ENCODE data around the gene MEGF9.
A peak's percentile ranks its signal among the peaks of the same experiment; 100 is the strongest.

The MEGF9 gene

DNA sequence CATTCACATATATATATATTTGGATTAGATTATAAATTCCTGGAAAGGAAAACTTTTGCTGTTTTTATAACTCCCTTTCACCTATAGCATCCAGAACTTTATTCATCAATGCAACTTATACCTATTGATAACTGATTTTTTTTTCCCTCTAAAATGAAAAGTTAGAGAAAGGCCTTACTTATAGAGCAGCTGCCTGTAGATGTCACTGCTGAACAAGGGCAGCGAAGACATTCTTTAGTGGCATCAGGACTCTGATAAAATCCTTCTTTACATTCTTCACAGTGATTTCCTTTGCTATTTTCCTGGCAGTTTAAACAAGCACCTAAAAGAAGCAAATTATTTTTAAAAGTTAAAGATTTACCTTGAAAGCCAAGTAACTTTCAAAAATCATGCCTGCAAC, 102.1 kb downstream of the MEGF9 start:
- no peak overlapping the region for H3K4me3 ChIP-seq (ENCODE audit: low read depth, low read length)
- in situ Hi-C loops (cut with HindIII; ENCODE audit: low sequenced_read_pairs) = no loop called here
- TF ChIP-seq, protein P1, sequence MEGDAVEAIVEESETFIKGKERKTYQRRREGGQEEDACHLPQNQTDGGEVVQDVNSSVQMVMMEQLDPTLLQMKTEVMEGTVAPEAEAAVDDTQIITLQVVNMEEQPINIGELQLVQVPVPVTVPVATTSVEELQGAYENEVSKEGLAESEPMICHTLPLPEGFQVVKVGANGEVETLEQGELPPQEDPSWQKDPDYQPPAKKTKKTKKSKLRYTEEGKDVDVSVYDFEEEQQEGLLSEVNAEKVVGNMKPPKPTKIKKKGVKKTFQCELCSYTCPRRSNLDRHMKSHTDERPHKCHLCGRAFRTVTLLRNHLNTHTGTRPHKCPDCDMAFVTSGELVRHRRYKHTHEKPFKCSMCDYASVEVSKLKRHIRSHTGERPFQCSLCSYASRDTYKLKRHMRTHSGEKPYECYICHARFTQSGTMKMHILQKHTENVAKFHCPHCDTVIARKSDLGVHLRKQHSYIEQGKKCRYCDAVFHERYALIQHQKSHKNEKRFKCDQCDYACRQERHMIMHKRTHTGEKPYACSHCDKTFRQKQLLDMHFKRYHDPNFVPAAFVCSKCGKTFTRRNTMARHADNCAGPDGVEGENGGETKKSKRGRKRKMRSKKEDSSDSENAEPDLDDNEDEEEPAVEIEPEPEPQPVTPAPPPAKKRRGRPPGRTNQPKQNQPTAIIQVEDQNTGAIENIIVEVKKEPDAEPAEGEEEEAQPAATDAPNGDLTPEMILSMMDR (IDR thresholded peaks at IDR 0.05; ENCODE audit: low read depth, low read length) = peak; percentile 33
- no peak for DNase-seq (ENCODE audit: low read depth, low spot score)

DNA sequence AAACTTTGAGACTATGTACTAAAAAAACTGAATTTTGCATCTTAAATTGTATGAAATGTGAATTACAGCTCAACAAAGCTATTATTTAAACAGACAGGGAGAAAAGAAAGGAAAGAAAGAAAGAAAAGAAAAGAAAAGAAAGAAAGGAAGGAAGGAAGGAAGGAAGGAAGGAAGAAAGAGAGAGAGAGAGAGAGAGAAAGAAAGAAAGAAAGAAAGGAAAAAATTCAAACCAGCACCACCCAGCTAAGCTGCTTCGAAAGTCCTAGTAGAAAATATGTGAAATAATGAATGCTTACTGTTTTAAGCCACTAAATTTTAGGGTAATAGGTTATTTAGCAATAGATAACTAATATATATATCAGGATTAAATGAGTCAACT, 102.6 kb downstream of the MEGF9 start:
- in situ Hi-C loops (cut with HindIII; ENCODE audit: low sequenced_read_pairs) = no loop called here
- no peak for DNase-seq (ENCODE audit: low read depth, low spot score)
- no peak overlapping the region for H3K4me3 ChIP-seq (ENCODE audit: low read depth, low read length)
- TF ChIP-seq, protein P1 (IDR thresholded peaks at IDR 0.05; ENCODE audit: low read depth, low read length) = no peak

DNA sequence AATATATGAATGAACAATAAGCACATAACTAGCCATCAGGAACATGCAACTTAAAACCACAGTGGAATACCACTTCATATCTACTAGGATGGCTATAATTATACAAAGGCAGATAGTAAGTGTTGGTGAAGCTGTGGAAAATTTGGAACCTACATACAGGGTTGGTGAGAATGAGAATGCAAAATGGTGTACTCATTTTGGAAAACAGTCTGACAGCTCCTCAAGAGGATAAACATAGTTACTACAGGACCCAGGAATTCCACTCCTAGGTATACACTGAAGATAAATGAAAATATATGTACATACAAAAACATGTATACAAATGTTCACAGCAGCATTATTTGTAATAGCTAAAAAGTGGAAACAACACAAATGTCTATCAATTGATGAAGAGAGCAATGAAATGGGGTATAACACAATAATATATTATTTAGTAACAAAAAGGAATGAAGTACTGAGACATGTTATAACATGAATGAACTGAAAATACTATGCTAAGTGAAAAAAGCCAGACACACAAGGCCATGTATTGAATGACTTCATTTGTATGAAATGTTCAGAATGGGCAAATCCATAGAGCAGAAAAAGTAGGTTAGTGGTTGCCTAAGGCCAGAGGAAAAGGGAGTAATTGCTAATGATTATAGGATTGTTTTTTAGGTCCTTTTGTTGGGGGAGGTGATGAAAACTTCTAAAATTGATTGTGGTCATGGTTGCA, 103.1 kb downstream of the MEGF9 start:
- no peak for DNase-seq (ENCODE audit: low read depth, low spot score)
- in situ Hi-C loops (cut with HindIII; ENCODE audit: low sequenced_read_pairs) = no loop called here
- no peak overlapping the region for H3K4me3 ChIP-seq (ENCODE audit: low read depth, low read length)
- TF ChIP-seq, protein P1 (IDR thresholded peaks at IDR 0.05; ENCODE audit: low read depth, low read length) = peak; percentile 23

- TF ChIP-seq, protein P1 (IDR thresholded peaks at IDR 0.05; ENCODE audit: low read depth, low read length) = no peak
- no peak overlapping the region for H3K4me3 ChIP-seq (ENCODE audit: low read depth, low read length)
- peak; percentile 36 for DNase-seq (ENCODE audit: low read depth, low spot score)
- in situ Hi-C loops (cut with HindIII; ENCODE audit: low sequenced_read_pairs) = no loop called here
These were observed 104.6 kb downstream of the MEGF9 start for GRCh38 chr9:120609636-120610035.

GRCh38 chr9:120608421-120608820, 105.8 kb downstream of the MEGF9 start:
- TF ChIP-seq, protein P1 (IDR thresholded peaks at IDR 0.05; ENCODE audit: low read depth, low read length) = no peak
- H3K4me3 ChIP-seq (ENCODE audit: low read depth, low read length) = no peak overlapping the region
- in situ Hi-C loops (cut with HindIII; ENCODE audit: low sequenced_read_pairs) = no loop called here
- DNase-seq (ENCODE audit: low read depth, low spot score) = no peak

DNA sequence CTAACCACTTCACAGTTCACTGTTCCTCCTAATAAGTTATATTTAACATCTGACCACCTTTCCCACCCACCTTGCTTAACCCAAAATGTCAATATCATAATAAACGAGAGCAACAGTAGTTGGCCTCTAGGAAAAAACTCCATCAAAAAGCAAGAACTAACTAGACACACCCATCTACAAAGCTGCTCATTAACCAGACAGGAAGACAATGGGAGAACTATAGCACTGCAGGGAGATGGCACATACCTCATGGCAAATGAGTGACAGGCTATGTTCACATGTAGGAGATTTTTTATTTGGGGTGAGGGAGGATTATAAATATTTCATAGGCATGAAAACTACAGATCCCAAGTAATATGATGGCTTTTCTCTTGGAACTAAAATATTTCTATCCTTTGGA, 110.7 kb downstream of the MEGF9 start:
- in situ Hi-C loops (cut with HindIII; ENCODE audit: low sequenced_read_pairs) = no loop called here
- H3K4me3 ChIP-seq (ENCODE audit: low read depth, low read length) = no peak overlapping the region
- DNase-seq (ENCODE audit: low read depth, low spot score) = no peak
- TF ChIP-seq, protein P1 (IDR thresholded peaks at IDR 0.05; ENCODE audit: low read depth, low read length) = no peak
